Subcutaneous abdominal adipose tissue (tissue), 5 donors: ENCODE results near the gene DHDDS.

Experiments used
- H3K27ac ChIP-seq: one replicate; pipeline ENCODE4 v1.7.0; 2013; ENCODE audit warnings: low read depth, mild to moderate bottlenecking, inconsistent platforms, low read length, moderate library complexity
- H3K27me3 ChIP-seq, 5 donors: one replicate each; pipeline ENCODE4 v1.7.0; 2013; ENCODE audit warnings: low read length in 5 of 5, inconsistent platforms in 1 of 5; ENCODE audit not compliant: control insufficient read depth in 5 of 5, insufficient read depth in 4 of 5
- H3K36me3 ChIP-seq, 5 donors: one replicate each; pipeline ENCODE4 v1.7.0; 2013; ENCODE audit warnings: low read length in 5 of 5; ENCODE audit not compliant: control insufficient read depth in 5 of 5, insufficient read depth in 5 of 5
- H3K4me1 ChIP-seq, 5 donors: one replicate each; pipeline ENCODE4 v1.7.0; 2013; ENCODE audit warnings: low read length in 5 of 5, mild to moderate bottlenecking in 3 of 5, moderate library complexity in 1 of 5; ENCODE audit not compliant: control insufficient read depth in 5 of 5, insufficient read depth in 5 of 5
- H3K4me3 ChIP-seq, 5 donors: one replicate each; pipeline ENCODE4 v1.7.0; 2013; ENCODE audit warnings: low read length in 5 of 5, low read depth in 1 of 5
- H3K9ac ChIP-seq, 5 donors: one replicate each; pipeline ENCODE4 v1.7.0; 2013; ENCODE audit warnings: low read length in 5 of 5, mild to moderate bottlenecking in 4 of 5, moderate library complexity in 3 of 5
- H3K9me3 ChIP-seq, 5 donors: one replicate each; pipeline ENCODE4 v1.7.0; 2013; ENCODE audit warnings: low read length in 5 of 5; ENCODE audit not compliant: control insufficient read depth in 5 of 5
- donor health status: healthy.
- donor health status: healthy.
- donor health status: healthy.
- donor health status: healthy.
- donor health status: healthy.

Gene DHDDS

GRCh38 chr1:26403656-26404055, 28.5 kb upstream of the DHDDS start:
- H3K27ac ChIP-seq = no peak overlapping the region
- no peak overlapping the region for H3K4me3 ChIP-seq
- H3K36me3 ChIP-seq = no peaks in the 10 kb centered on the region
- H3K27me3 ChIP-seq = peaks cover 5 to 12% (median 7%) of the 10 kb centered on the region in 5 donors
- no peaks in the 10 kb centered on the region for H3K4me1 ChIP-seq
- H3K9ac ChIP-seq = no peak overlapping the region
- no peaks in the 10 kb centered on the region for H3K9me3 ChIP-seq

GRCh38 chr1:26404641-26405040, 27.5 kb upstream of the DHDDS start:
- Histone ChIP-seq H3K36me3 (no peaks in the 10 kb centered on the region), H3K9me3 (no peaks in the 10 kb centered on the region), H3K27me3 (peaks cover 10 to 16% (median 11%) of the 10 kb centered on the region in 5 donors)

GRCh38 chr1:26405281-26405915, 26.7 kb upstream of the DHDDS start:
- H3K9ac ChIP-seq = no peak overlapping the region
- H3K36me3 ChIP-seq = no peaks in the 10 kb centered on the region
- peaks cover 0 to 7% (median 0%) of the 10 kb centered on the region in 5 donors for H3K4me1 ChIP-seq
- H3K4me3 ChIP-seq = no peak overlapping the region
- no peak overlapping the region for H3K27ac ChIP-seq
- H3K9me3 ChIP-seq = no peaks in the 10 kb centered on the region
- peaks cover 10 to 21% (median 15%) of the 10 kb centered on the region in 5 donors for H3K27me3 ChIP-seq

More at GRCh38 chr1:26404641-26405040, 27.5 kb upstream of the DHDDS start:
- Histone ChIP-seq H3K4me1 (peaks cover 0 to 6% (median 0%) of the 10 kb centered on the region in 5 donors), H3K9ac (no peak overlapping the region), H3K4me3 (no peak overlapping the region), H3K27ac (no peak overlapping the region)

GRCh38 chr1:26408604-26409003, 23.5 kb upstream of the DHDDS start:
- no peak overlapping the region for H3K4me3 ChIP-seq
- H3K9ac ChIP-seq = no peak overlapping the region
- peaks cover 0 to 7% (median 0%) of the 10 kb centered on the region in 5 donors for H3K4me1 ChIP-seq
- no peaks in the 10 kb centered on the region for H3K36me3 ChIP-seq
- H3K27ac ChIP-seq = no peak overlapping the region
- peaks cover 38 to 45% (median 41%) of the 10 kb centered on the region in 5 donors for H3K27me3 ChIP-seq
- H3K9me3 ChIP-seq = no peaks in the 10 kb centered on the region

- H3K27me3 ChIP-seq = peaks cover 33 to 47% (median 39%) of the 10 kb centered on the region in 5 donors
These were observed 22.8 kb upstream of the DHDDS start for GRCh38 chr1:26409191-26409807.

GRCh38 chr1:26410706-26411623, 21.2 kb upstream of the DHDDS start, which contains the start of gene LIN28A:
TSS of gene LIN28A (plus strand) at chr1:26410817. CDS start at chr1:26410892, 75 bp downstream.
- H3K27me3 ChIP-seq = peaks cover 33 to 52% (median 39%) of the 10 kb centered on the region in 5 donors
- H3K36me3 ChIP-seq = no peaks in the 10 kb centered on the region
- no peak within 1 kb of the TSS for H3K4me3 ChIP-seq
- no peak within 1 kb of the TSS for H3K9ac ChIP-seq
- peaks cover 0 to 7% (median 0%) of the 10 kb centered on the region in 5 donors for H3K4me1 ChIP-seq
- H3K27ac ChIP-seq = no peak within 1 kb of the TSS
- H3K9me3 ChIP-seq = no peaks in the 10 kb centered on the region

More at GRCh38 chr1:26409191-26409807, 22.8 kb upstream of the DHDDS start:
- Histone ChIP-seq H3K36me3 (no peaks in the 10 kb centered on the region), H3K4me3 (no peak overlapping the region), H3K9ac (no peak overlapping the region), H3K9me3 (no peaks in the 10 kb centered on the region), H3K27ac (no peak overlapping the region), H3K4me1 (peaks cover 0 to 7% (median 0%) of the 10 kb centered on the region in 5 donors)

GRCh38 chr1:26411624-26412074, 20.5 kb upstream of the DHDDS start:
- Histone ChIP-seq H3K27ac (no peak overlapping the region), H3K36me3 (no peaks in the 10 kb centered on the region), H3K4me3 (no peak overlapping the region), H3K27me3 (peaks cover 33 to 52% (median 39%) of the 10 kb centered on the region in 5 donors), H3K4me1 (peaks cover 0 to 7% (median 0%) of the 10 kb centered on the region in 5 donors), H3K9me3 (no peaks in the 10 kb centered on the region), H3K9ac (no peak overlapping the region)

- Histone ChIP-seq H3K4me3 (no peak overlapping the region), H3K36me3 (no peaks in the 10 kb centered on the region), H3K27me3 (peaks cover 33 to 52% (median 39%) of the 10 kb centered on the region in 5 donors), H3K9ac (no peak overlapping the region), H3K9me3 (no peaks in the 10 kb centered on the region), H3K4me1 (peaks cover 0 to 7% (median 0%) of the 10 kb centered on the region in 5 donors), H3K27ac (no peak overlapping the region)
These were observed 19.8 kb upstream of the DHDDS start for GRCh38 chr1:26412180-26412840.

- peaks cover 33 to 52% (median 39%) of the 10 kb centered on the region in 5 donors for H3K27me3 ChIP-seq
- no peaks in the 10 kb centered on the region for H3K36me3 ChIP-seq
- H3K9ac ChIP-seq = no peak overlapping the region
- H3K27ac ChIP-seq = no peak overlapping the region
- no peak overlapping the region for H3K4me3 ChIP-seq
- H3K9me3 ChIP-seq = no peaks in the 10 kb centered on the region
- H3K4me1 ChIP-seq = peaks cover 0 to 7% (median 0%) of the 10 kb centered on the region in 5 donors
These were observed 19.1 kb upstream of the DHDDS start for GRCh38 chr1:26413031-26413430.
